Skeletal muscle tissue (tissue), 4 donors: ENCODE measurements around the gene ICE2. TPM values are rescaled to one million over a fixed set of nuclear protein-coding genes. Genes with fewer than 3 reads are reported as not detected.

Experiments
- H3K27ac ChIP-seq: one replicate; pipeline ENCODE4 v1.7.0; 2013; ENCODE audit warnings: mild to moderate bottlenecking, low read depth, low read length, inconsistent platforms
- H3K27me3 ChIP-seq, 3 donors: one replicate each; pipeline ENCODE4 v1.7.0; 2013; ENCODE audit warnings: low read length in 3 of 3; ENCODE audit not compliant: control insufficient read depth in 3 of 3, insufficient read depth in 3 of 3
- H3K36me3 ChIP-seq, 3 donors: one replicate each; pipeline ENCODE4 v1.7.0; 2013; ENCODE audit warnings: low read length in 3 of 3; ENCODE audit not compliant: control insufficient read depth in 3 of 3, insufficient read depth in 3 of 3
- H3K4me1 ChIP-seq, 3 donors: one replicate each; pipeline ENCODE4 v1.7.0; 2013; ENCODE audit warnings: low read length in 3 of 3, mild to moderate bottlenecking in 3 of 3; ENCODE audit not compliant: control insufficient read depth in 3 of 3, insufficient read depth in 3 of 3
- H3K4me3 ChIP-seq, 3 donors: one replicate each; pipeline ENCODE4 v1.7.0; 2013; ENCODE audit warnings: low read length in 3 of 3
- H3K9ac ChIP-seq, 3 donors: one replicate each; pipeline ENCODE4 v1.7.0; 2013; ENCODE audit warnings: low read length in 3 of 3, mild to moderate bottlenecking in 3 of 3, moderate library complexity in 2 of 3, low read depth in 1 of 3
- H3K9me3 ChIP-seq, 3 donors: one replicate each; pipeline ENCODE4 v1.7.0; 2013; ENCODE audit warnings: low read length in 3 of 3; ENCODE audit not compliant: control insufficient read depth in 3 of 3
- total RNA-seq: library from RNA; depleted of rRNA; stranded (reverse); fragments of >200 nt; gene quantifications from one replicate; pipeline ENCODE4 v1.2.3, GENCODE V29; 2014
- donor health status: Osteomylitis.

ICE2 gene
- total RNA-seq, 1 donor from 2014 or later, result 34.4 TPM

GRCh38 chr15:60496853-60497252 is 17.9 kb upstream of the ICE2 start:
- Histone ChIP-seq H3K27ac (no peak overlapping the region), H3K4me3 (no peak overlapping the region), H3K36me3 (peaks cover 19 to 54% (median 32%) of the 10 kb centered on the region in 3 donors), H3K9ac (no peak overlapping the region), H3K4me1 (no peaks in the 10 kb centered on the region), H3K27me3 (no peaks in the 10 kb centered on the region), H3K9me3 (no peaks in the 10 kb centered on the region)

GRCh38 chr15:60494108-60494507 is 15.2 kb upstream of the ICE2 start:
- Histone ChIP-seq H3K27me3 (no peaks in the 10 kb centered on the region), H3K9me3 (no peaks in the 10 kb centered on the region), H3K36me3 (peaks cover 11 to 29% (median 16%) of the 10 kb centered on the region in 3 donors), H3K9ac (no peak overlapping the region), H3K27ac (no peak overlapping the region), H3K4me3 (no peak overlapping the region), H3K4me1 (no peaks in the 10 kb centered on the region)

GRCh38 chr15:60493166-60493565 is 14.2 kb upstream of the ICE2 start:
- peaks cover 10 to 22% (median 12%) of the 10 kb centered on the region in 3 donors for H3K36me3 ChIP-seq
- H3K27ac ChIP-seq, result no peak overlapping the region
- no peak overlapping the region for H3K4me3 ChIP-seq
- H3K9me3 ChIP-seq, result no peaks in the 10 kb centered on the region
- H3K27me3 ChIP-seq, result no peaks in the 10 kb centered on the region
- H3K4me1 ChIP-seq, result no peaks in the 10 kb centered on the region
- H3K9ac ChIP-seq, result no peak overlapping the region

DNA sequence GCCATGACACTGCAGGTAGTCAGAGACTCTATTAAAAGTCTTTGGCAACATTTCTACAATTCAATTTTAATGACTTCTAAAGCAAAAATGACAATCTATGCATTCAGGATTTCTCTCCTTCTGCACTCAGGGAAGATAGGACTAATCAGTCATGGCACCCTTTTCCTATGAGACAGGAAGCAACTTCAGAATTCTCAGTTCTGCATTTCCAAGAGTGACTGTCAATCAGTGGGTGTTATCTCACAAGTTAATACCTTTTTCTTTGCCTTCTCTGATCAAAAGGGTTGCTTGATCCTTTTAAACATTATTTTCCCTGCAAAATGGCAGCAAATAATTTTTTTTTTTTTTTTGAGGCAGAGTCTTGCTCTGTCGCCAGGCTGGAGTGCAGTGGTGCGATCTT is 7.8 kb upstream of the ICE2 start:
- no peaks in the 10 kb centered on the region for H3K27me3 ChIP-seq
- H3K4me3 ChIP-seq, result no peak overlapping the region
- H3K4me1 ChIP-seq, result no peaks in the 10 kb centered on the region
- no peak overlapping the region for H3K27ac ChIP-seq
- peaks cover 0 to 3% (median 0%) of the 10 kb centered on the region in 3 donors for H3K36me3 ChIP-seq
- H3K9ac ChIP-seq, result no peak overlapping the region
- H3K9me3 ChIP-seq, result no peaks in the 10 kb centered on the region

DNA sequence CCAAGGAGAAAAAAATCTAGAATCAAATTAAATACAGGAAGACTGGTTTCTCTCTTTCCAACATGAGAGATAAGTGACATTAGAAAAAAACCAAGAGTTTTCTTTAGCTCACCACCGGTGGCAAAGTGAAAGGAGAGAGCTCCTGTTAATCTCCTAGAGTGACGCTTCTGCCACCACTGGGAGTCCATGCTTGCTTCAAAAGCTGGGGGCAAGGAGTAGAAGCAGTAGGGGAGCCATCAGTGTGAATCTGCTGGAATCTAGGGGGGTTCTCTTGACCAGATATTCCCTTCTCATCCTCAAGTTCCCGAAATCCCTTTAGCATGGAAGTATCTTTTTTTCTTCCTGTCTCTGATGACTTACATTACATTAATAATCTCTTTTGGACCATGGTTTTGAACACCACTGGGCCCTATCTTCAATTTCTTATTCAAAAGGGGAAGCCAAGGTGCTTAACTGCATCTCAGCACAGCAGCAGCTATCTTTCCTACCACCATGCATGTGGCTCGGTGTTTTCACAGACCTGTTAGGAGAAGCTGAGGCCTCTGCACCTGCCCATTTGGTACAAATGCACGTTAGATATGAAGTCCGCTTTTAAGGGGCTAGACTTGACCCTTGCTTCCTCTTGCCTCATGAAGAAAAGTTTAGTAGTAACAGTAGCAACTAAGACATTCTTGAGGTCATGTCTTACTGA is 6.6 kb upstream of the ICE2 start:
- Histone ChIP-seq H3K4me1 (no peaks in the 10 kb centered on the region), H3K36me3 (peaks cover 0 to 3% (median 0%) of the 10 kb centered on the region in 3 donors), H3K27ac (no peak overlapping the region), H3K4me3 (no peak overlapping the region), H3K9ac (no peak overlapping the region), H3K9me3 (no peaks in the 10 kb centered on the region), H3K27me3 (no peaks in the 10 kb centered on the region)

DNA sequence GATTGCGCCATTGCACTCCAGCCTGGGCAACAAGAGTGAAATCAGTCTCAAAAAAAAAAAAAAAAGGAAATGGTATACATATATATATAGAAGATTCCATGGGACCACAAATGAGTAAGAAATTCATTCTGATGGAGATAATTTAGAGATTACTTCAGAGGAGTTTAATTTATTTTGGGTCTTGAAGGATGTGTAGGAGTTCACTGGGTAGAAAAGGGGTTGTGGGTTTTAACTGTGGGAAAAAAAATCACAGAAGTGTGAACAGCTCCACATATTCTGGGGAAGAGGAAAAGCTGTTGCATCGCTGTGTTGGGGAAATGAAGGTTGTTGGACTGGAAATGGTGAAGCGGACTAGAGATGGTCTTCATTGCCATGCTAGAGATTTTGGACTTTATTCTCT is 4.1 kb upstream of the ICE2 start:
- Histone ChIP-seq H3K9me3 (no peaks in the 10 kb centered on the region), H3K9ac (no peak overlapping the region), H3K36me3 (peaks cover 0 to 2% (median 0%) of the 10 kb centered on the region in 3 donors), H3K4me3 (no peak overlapping the region), H3K4me1 (peaks cover 1 to 12% (median 10%) of the 10 kb centered on the region in 3 donors), H3K27me3 (no peaks in the 10 kb centered on the region), H3K27ac (no peak overlapping the region)

- Histone ChIP-seq H3K4me1 (peaks cover 18 to 30% (median 24%) of the 10 kb centered on the region in 3 donors), H3K27ac (no peak overlapping the region), H3K9me3 (no peaks in the 10 kb centered on the region), H3K27me3 (no peaks in the 10 kb centered on the region), H3K4me3 (no peak overlapping the region), H3K36me3 (no peaks in the 10 kb centered on the region), H3K9ac (no peak overlapping the region)
Measured at GRCh38 chr15:60480888-60481287, 1.9 kb upstream of the ICE2 start.

DNA sequence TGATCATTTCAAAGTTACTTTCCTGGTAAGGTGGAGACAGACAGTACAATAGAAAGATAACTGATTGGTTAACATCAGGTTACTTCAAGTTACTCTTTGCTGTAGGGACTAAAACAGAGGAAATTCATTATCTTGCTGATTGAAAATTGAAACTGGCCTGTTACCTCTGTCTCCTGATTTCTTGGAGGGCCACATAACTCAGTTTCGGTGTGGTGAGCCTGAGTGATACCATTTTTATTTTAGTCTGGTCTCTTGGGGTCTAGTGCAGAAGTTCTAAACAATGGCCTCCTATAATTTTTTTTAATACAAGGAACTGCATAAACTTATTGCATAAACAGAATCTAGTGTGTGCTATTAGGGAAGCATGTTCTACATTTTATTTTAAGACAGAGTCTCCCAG is 1.2 kb upstream of the ICE2 start:
- H3K9ac ChIP-seq, result no peak overlapping the region
- H3K4me1 ChIP-seq, result peaks cover 18 to 30% (median 24%) of the 10 kb centered on the region in 3 donors
- no peak overlapping the region for H3K4me3 ChIP-seq
- no peaks in the 10 kb centered on the region for H3K27me3 ChIP-seq
- H3K27ac ChIP-seq, result no peak overlapping the region
- peaks cover 0 to under 1% (median 0%) of the 10 kb centered on the region in 3 donors for H3K36me3 ChIP-seq
- H3K9me3 ChIP-seq, result no peaks in the 10 kb centered on the region

DNA sequence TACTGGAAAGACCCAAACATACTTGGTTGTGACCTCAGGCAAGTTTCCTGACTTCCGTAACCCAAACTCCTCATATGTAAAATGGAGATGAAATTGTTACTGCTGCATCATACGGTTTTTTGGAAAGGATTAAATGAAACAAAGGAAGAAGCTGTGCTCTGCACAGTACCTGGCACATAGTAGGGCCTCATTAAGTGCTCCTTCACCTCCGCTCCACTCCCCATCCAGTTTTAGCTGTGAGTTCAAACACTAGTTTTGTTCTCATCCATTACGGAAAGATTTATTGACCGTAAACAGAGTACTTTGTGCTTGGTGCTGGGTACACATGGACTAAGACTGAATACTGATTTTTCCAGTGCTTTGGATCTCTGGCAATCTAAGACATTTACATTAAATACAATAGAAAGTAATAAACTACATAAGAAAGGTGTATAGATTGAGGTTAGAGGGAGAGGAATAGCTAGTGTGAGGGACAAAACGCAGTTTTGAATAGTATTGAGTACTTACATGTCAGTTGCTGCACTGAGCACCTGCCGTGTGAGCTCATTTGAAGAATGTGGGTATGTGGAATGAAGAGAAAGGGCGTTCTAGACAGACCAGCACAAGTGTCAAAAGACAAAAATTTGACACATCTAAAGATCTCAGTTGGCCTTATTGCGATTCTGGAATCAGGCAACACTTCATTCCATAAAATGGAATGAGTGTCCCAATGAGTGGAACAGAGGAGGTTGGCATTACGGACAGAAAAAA is 594 bp upstream of the ICE2 start:
- peak overlapping the region; percentile 93 for H3K27ac ChIP-seq
- peaks cover 0 to 6% (median 1%) of the 10 kb centered on the region in 3 donors for H3K36me3 ChIP-seq
- H3K9ac ChIP-seq, result peak overlapping the region; percentile 89 to 95 (median 92)
- H3K4me1 ChIP-seq, result peaks cover 18 to 30% (median 24%) of the 10 kb centered on the region in 3 donors
- H3K9me3 ChIP-seq, result no peaks in the 10 kb centered on the region
- peak overlapping the region; percentile 76 to 91 (median 79) for H3K4me3 ChIP-seq
- no peaks in the 10 kb centered on the region for H3K27me3 ChIP-seq
